Measurements from ENCODE around the gene GALNT14.

Gene GALNT14

DNA sequence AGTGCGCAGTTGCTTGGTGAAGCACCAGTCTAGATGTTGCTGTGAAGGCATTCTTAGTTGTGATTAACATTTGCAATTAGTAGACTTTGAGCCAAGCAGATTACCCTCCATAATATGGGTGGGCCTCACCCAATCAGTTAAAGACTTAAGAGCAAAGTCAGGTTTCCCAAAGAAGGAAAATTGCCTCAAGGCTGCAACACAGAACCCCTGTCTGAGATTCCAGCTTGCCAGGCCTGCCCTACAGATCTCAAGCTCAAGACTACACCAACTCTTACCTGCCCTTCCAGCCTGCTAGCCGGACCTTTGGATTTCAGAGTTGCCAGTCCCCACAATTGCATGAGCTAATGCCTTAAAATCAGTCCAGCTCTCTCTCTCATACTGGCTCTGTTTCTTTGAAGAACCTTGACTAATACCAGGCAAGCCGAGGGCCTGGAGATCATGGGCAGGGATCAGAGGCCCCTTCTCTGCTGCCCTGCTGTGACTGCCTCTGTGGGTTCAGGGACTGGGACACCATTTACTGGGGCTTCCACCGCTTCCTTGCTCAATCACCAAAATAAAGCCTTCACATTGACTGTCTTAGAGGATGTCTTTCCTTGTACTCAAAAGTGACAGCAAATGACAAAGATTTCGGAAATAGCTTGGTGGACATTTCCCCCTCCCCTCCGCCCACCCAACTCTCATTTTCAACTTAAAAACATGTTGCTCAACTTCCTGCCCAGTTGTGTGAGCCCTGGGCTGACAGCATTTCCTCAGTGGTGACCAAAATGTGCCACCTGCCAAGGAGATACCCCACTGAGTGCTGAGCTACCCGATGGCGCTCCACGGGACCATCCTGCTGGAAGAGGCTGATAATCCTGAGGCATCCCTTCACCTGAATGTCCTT, 86.7 kb downstream of the GALNT14 start:
- no peak overlapping the region for H3K4me3 ChIP-seq
- H3K27me3 ChIP-seq: no peaks in the 10 kb centered on the region
- peaks cover 99% of the 10 kb centered on the region for H4K20me1 ChIP-seq
- peak overlapping the region; percentile 62 for H3K4me2 ChIP-seq
- H3K4me1 ChIP-seq: peaks cover 66% of the 10 kb centered on the region
- peak overlapping the region; percentile 6; the same call in 1 of the 2 replicates for H3K27ac ChIP-seq
- no peak overlapping the region for H3K9ac ChIP-seq
- H3K9me3 ChIP-seq: no peaks in the 10 kb centered on the region
- H3K36me3 ChIP-seq: peaks cover 40% of the 10 kb centered on the region; the same call in 1 of the 2 replicates
- peak; percentile 68 for TF ChIP-seq Cebpa-rat (IDR thresholded peaks at IDR 0.05)

DNA sequence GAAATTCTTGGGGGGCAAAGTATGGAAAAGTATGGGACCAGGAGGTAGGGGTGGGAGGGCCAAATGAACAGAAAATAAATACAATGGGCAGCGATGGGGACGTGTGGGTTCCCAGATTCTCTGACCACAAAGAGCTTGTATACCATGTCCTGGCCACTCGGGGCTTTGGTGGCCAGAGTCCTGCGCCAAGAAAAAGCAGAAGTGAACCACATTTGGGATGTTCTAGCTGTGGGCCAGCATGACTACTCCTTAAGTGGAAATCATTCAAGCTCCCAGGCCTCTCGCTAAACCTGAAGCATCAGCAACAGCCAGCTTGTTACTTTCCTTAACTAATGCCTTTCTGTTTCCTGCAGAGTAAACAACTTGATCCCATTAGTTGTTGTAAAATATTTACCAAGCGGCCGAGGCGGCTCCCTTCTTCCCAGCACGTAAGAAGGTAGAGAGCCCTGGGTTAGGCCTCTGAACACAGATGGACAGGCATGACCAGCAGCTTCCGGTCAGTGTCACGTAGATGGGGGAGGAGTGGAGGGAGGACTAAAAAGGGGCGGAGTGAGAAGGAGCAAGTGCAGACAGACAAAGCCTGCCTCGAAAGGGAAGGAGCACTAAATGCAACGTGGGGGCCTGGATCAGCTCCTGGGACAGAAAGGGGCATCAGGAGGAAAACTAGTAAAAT, 88.2 kb downstream of the GALNT14 start:
- no peaks in the 10 kb centered on the region for H3K9me3 ChIP-seq
- H3K4me2 ChIP-seq: peak overlapping the region; percentile 17; the same call in 1 of the 2 replicates
- H3K36me3 ChIP-seq: peaks cover 40% of the 10 kb centered on the region
- peaks cover 52% of the 10 kb centered on the region for H3K4me1 ChIP-seq
- no peaks in the 10 kb centered on the region for H3K27me3 ChIP-seq
- no peak for TF ChIP-seq Cebpa-rat (IDR thresholded peaks at IDR 0.05)
- no peak overlapping the region for H3K9ac ChIP-seq
- H3K4me3 ChIP-seq: no peak overlapping the region
- H3K27ac ChIP-seq: no peak overlapping the region
- H4K20me1 ChIP-seq: peaks cover 99% of the 10 kb centered on the region

- TF ChIP-seq Cebpa-rat (IDR thresholded peaks at IDR 0.05): no peak
- H3K36me3 ChIP-seq: peaks cover 48% of the 10 kb centered on the region
- H3K4me2 ChIP-seq: no peak overlapping the region
These were observed 89.0 kb downstream of the GALNT14 start for GRCh38 chr2:31049264-31049663.

DNA sequence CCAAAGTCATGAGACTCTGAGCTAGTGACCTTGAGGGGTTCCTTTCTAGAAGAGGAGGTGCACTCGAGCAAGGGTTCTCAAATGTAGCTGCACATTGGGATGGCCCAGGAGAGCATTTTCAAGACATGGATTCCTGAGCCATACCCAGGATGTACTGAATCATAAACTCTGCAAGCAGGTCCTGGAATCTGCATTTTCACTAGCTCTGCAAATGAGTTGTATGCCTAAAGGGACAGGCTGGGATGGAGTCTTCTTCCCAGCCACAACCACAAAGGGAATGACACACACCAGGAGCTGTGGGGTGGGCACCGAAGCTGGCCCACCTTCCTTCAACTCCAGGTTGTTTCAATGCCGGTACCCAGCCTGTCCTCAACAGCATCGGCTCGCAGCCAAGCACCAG, 90.6 kb downstream of the GALNT14 start:
- Histone ChIP-seq H3K4me2 (no peak overlapping the region), H3K27me3 (no peaks in the 10 kb centered on the region), H3K27ac (no peak overlapping the region), H4K20me1 (peaks cover 99% of the 10 kb centered on the region), H3K9me3 (no peaks in the 10 kb centered on the region), H3K4me1 (peaks cover 28% of the 10 kb centered on the region), H3K9ac (no peak overlapping the region), H3K4me3 (no peak overlapping the region), H3K36me3 (peaks cover 58% of the 10 kb centered on the region)
- TF ChIP-seq Cebpa-rat (IDR thresholded peaks at IDR 0.05): no peak

More at GRCh38 chr2:31049264-31049663, 89.0 kb downstream of the GALNT14 start:
- Histone ChIP-seq H3K27ac (peak overlapping the region; percentile 11; the same call in 1 of the 2 replicates), H3K9ac (no peak overlapping the region), H3K9me3 (no peaks in the 10 kb centered on the region), H3K4me1 (peaks cover 44% of the 10 kb centered on the region), H4K20me1 (peaks cover 99% of the 10 kb centered on the region), H3K27me3 (no peaks in the 10 kb centered on the region), H3K4me3 (no peak overlapping the region)

DNA sequence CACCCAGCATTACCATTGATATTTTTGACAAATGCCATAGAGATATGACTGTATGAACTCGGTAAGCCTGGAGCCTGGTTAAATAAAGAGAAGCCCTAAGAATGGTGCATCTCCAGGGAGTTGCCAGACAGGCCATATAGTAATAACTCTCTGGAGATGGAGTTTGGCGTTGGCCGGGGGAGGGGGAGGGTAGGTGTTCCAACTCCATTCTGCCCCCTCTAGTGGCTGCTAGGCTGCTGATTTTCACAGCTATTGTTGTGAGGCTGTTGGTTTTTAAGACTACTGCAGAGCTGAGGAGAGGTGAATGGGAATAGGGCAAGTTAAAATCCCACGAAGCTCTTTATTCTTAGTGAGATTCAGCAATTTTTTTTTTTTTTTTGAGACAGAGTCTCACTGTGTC, 99.9 kb downstream of the GALNT14 start:
- Histone ChIP-seq H3K27me3 (no peaks in the 10 kb centered on the region), H3K27ac (no peak overlapping the region), H3K36me3 (peaks cover 87% of the 10 kb centered on the region), H3K9ac (no peak overlapping the region), H3K4me2 (no peak overlapping the region), H3K4me1 (no peaks in the 10 kb centered on the region), H4K20me1 (peaks cover 23% of the 10 kb centered on the region), H3K9me3 (peaks cover 61% of the 10 kb centered on the region), H3K4me3 (no peak overlapping the region; the same call in 1 of the 2 replicates)
- no peak for TF ChIP-seq Cebpa-rat (IDR thresholded peaks at IDR 0.05)

DNA sequence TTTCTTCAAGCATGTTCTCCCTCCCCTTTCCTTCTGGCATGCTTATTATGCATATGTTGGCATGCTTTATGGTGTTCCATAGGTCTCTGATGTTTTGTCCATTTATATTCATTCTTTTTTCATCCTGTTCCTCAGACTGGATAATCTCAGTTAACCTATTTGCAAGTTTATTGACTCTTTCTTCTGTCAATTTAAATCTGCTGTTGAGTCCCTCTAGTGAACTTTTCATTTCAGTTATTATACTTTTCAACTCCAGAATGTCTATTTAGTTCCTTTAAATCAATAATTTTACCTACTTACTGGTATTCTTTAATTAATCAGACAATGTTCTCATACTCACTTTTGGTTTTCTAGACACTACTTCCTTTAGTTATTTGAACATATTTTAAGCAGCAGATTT, 101.2 kb downstream of the GALNT14 start:
- no peak overlapping the region for H3K4me2 ChIP-seq
- peaks cover 87% of the 10 kb centered on the region for H3K36me3 ChIP-seq
- no peak overlapping the region for H3K27ac ChIP-seq
- peaks cover 23% of the 10 kb centered on the region for H4K20me1 ChIP-seq
- no peaks in the 10 kb centered on the region for H3K4me1 ChIP-seq
- peaks cover 69% of the 10 kb centered on the region for H3K9me3 ChIP-seq
- H3K4me3 ChIP-seq: 0 out of 2 replicates have a peak overlapping the region, but pooled peaks have one; percentile 8
- no peak overlapping the region for H3K9ac ChIP-seq
- no peaks in the 10 kb centered on the region for H3K27me3 ChIP-seq
- no peak for TF ChIP-seq Cebpa-rat (IDR thresholded peaks at IDR 0.05)

- peaks cover 89% of the 10 kb centered on the region for H3K36me3 ChIP-seq
- H3K27ac ChIP-seq: no peak overlapping the region
- no peak overlapping the region for H3K9ac ChIP-seq
- no peak for TF ChIP-seq Cebpa-rat (IDR thresholded peaks at IDR 0.05)
- no peaks in the 10 kb centered on the region for H3K4me1 ChIP-seq
- no peaks in the 10 kb centered on the region for H3K27me3 ChIP-seq
- peaks cover 55% of the 10 kb centered on the region for H3K9me3 ChIP-seq
- H4K20me1 ChIP-seq: peaks cover 62% of the 10 kb centered on the region
- H3K4me2 ChIP-seq: no peak overlapping the region
- no peak overlapping the region for H3K4me3 ChIP-seq
These were observed 105.2 kb downstream of the GALNT14 start for GRCh38 chr2:31033032-31033431.

DNA sequence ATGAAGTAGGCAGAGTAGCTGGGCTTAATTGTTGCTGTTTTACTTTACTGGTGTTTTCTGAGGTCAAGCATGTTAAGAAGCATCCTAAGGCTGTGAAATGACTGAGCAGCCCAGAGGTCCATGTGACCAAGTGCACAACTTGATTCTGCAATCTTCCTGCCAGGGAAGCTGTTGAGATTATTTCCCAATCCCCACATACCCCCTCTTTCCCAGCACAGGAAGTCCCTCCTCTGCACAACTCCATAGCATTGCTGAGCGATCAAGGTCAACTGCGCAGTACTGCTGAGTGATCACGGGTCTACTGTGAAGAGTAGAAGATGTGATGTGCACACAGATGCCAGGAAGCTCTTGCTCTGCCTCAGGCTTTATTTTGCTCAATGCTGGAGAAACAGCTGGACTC, 105.8 kb downstream of the GALNT14 start:
- no peaks in the 10 kb centered on the region for H3K27me3 ChIP-seq
- H3K4me3 ChIP-seq: no peak overlapping the region
- H3K9me3 ChIP-seq: peaks cover 50% of the 10 kb centered on the region
- H3K27ac ChIP-seq: no peak overlapping the region
- H3K9ac ChIP-seq: no peak overlapping the region
- no peak overlapping the region for H3K4me2 ChIP-seq
- no peak for TF ChIP-seq Cebpa-rat (IDR thresholded peaks at IDR 0.05)
- peaks cover 90% of the 10 kb centered on the region for H3K36me3 ChIP-seq
- H3K4me1 ChIP-seq: no peaks in the 10 kb centered on the region
- H4K20me1 ChIP-seq: peaks cover 68% of the 10 kb centered on the region

DNA sequence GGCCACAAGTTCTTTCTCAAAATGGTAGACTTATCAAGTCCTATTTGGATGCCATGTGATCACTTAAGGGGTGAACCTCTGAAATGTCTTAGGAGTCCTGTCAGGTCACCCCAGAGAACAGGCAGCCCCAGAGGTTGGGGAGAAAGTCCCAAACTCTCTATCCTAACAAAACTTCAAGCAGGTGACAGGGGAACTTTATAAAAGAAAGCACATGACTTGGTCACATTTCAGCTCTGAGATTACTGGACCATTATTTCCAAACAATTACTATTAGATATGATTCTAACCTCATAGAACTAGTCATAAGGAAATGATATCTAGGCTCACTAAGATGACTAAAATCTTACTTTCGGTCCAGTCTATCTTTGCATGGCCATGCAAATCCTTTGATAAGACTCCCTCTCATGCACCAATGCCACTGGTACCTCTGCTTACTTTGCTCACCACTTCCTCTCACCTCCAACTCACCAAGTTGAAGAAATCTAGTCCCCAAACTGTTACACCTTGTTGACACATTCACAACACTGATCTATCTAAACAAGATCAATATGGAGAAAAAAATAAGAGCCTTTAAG, 107.0 kb downstream of the GALNT14 start:
- Histone ChIP-seq H3K4me1 (no peaks in the 10 kb centered on the region), H3K36me3 (peaks cover 92% of the 10 kb centered on the region), H3K27me3 (no peaks in the 10 kb centered on the region), H3K4me3 (no peak overlapping the region), H3K27ac (no peak overlapping the region), H4K20me1 (peaks cover 80% of the 10 kb centered on the region), H3K4me2 (no peak overlapping the region), H3K9me3 (peaks cover 37% of the 10 kb centered on the region), H3K9ac (no peak overlapping the region)
- TF ChIP-seq Cebpa-rat (IDR thresholded peaks at IDR 0.05): no peak

All from BLaER1 (cell line).